Panc1 (cell line): ENCODE results near the gene NELFB. TPM values are rescaled to one million over a fixed set of nuclear protein-coding genes. Genes with fewer than 3 reads are reported as not detected.
"Not testable (repeated sequence)": the region's sequence is repeated elsewhere in the genome, so short reads cannot be mapped to it uniquely, and the experiment has no call there.

ENCODE experiments used
- ATAC-seq: fragments of 200-7000 bp; cut with Tn5 transposase; 2 replicates; pipeline ENCODE4 v1.9.1; 2020; ENCODE audit warnings: mild to moderate bottlenecking, moderate library complexity
- BruUV-seq: library from RNA; stranded (reverse); fragments of 400-500 nt; replicated peaks from 2 replicates; lab custom pipeline; 2021; lab: Mats Ljungman, UMichigan
- CTCF ChIA-PET: fragments of 300-600 bp; sonication (Branson Sonifier 250); formaldehyde crosslinking; loops from one replicate; lab custom pipeline; 2022; ENCODE audit warnings: antibody characterized with exemption; lab: Charles Lee
- POLR2A ChIA-PET: fragments of 300-600 bp; sonication (Branson Sonifier 250); formaldehyde crosslinking; loops from one replicate; lab custom pipeline; 2022; ENCODE audit warnings: antibody characterized with exemption; lab: Charles Lee
- DNase-seq: peaks from one replicate; pipeline ENCODE4 v3.0.0-alpha.2; 2010; ENCODE audit warnings: low read depth, low spot score
- H3K27ac ChIP-seq: 2 replicates; pipeline ENCODE4 v1.5.1; 2011; ENCODE audit warnings: mild to moderate bottlenecking, low read length, inconsistent platforms
- H3K27me3 ChIP-seq: fragments of 200-500 bp; sonication (Bioruptor generic); 2 replicates; pipeline ENCODE4 v1.6.0; 2014; ENCODE audit warnings: low read length, inconsistent platforms; ENCODE audit not compliant: control insufficient read depth, insufficient read depth
- H3K36me3 ChIP-seq: fragments of 200-500 bp; sonication (Bioruptor generic); 2 replicates; pipeline ENCODE4 v1.5.1; 2014; ENCODE audit warnings: inconsistent platforms, mild to moderate bottlenecking, low read length, moderate library complexity; ENCODE audit not compliant: control insufficient read depth, insufficient read depth
- H3K4me1 ChIP-seq: 2 replicates; pipeline ENCODE4 v1.5.1; 2011; ENCODE audit warnings: inconsistent platforms, mild to moderate bottlenecking, low read length, moderate library complexity; ENCODE audit not compliant: control insufficient read depth, insufficient read depth
- H3K4me3 ChIP-seq, 2 experiments: 2 replicates each; pipeline ENCODE4 v1.5.1; 2011 to 2012; ENCODE audit warnings: low read depth in 2 of 2, low read length in 2 of 2, mild to moderate bottlenecking in 2 of 2, inconsistent platforms in 1 of 2, moderate library complexity in 1 of 2
- H3K9me3 ChIP-seq: fragments of 200-500 bp; sonication (Bioruptor generic); 2 replicates; pipeline ENCODE4 v1.5.1; 2014; ENCODE audit warnings: low read depth, mild to moderate bottlenecking, inconsistent platforms, low read length, moderate library complexity; ENCODE audit not compliant: control insufficient read depth, insufficient read depth
- CTCF ChIP-seq: fragments of 450-650 bp; IDR thresholded peaks from 2 replicates; pipeline ENCODE4 v1.5.1; 2017; ENCODE audit warnings: mild to moderate bottlenecking
- POLR2AphosphoS5 ChIP-seq: IDR thresholded peaks from 2 replicates; pipeline ENCODE4 v1.6.1; 2012; ENCODE audit warnings: mild to moderate bottlenecking, low read depth, low read length, moderate library complexity
- REST ChIP-seq, 2 experiments: IDR thresholded peaks; 2 replicates each; pipeline ENCODE4 v1.6.1; 2011 to 2012; ENCODE audit warnings: low read depth in 2 of 2, control low read depth in 1 of 2, low read length in 1 of 2, mild to moderate bottlenecking in 1 of 2, moderate library complexity in 1 of 2; ENCODE audit not compliant: insufficient read depth in 1 of 2
- SIN3A ChIP-seq: IDR thresholded peaks from 2 replicates; pipeline ENCODE4 v1.6.1; 2012; ENCODE audit warnings: low read depth, mild to moderate bottlenecking, low read length, moderate library complexity, borderline replicate concordance; ENCODE audit not compliant: insufficient read depth
- TCF7L2 ChIP-seq: IDR thresholded peaks from 2 replicates; pipeline ENCODE4 v1.6.1; 2011; ENCODE audit warnings: mild to moderate bottlenecking, low read depth, low read length, inconsistent platforms
- in situ Hi-C: cut with HindIII; loops from 2 replicates; pipeline ENCODE4 v1.10.0; 2016; ENCODE audit warnings: low sequenced_read_pairs, low pct_unique_long_range_greater_than_20kb
- intact Hi-C: fragments of 100-400 bp; cut with micrococcal nuclease; formaldehyde crosslinking; loops from one replicate; pipeline ENCODE4 v1.10.0; 2022; ENCODE audit not compliant: unreplicated experiment
- total RNA-seq: library from RNA; stranded (reverse); gene quantifications from one replicate; pipeline ENCODE4 v1.2.1, GENCODE V29; 2021; ENCODE audit not compliant: unreplicated experiment

The NELFB gene
- total RNA-seq, 1 experiment from 2014 or later, result 62.4 TPM

- in situ Hi-C loops, result no loop called here
- H3K27ac ChIP-seq, result 0 out of 2 replicates have a peak overlapping the region, but pooled peaks have one; percentile 82
- TF ChIP-seq SIN3A (no peak), POLR2AphosphoS5 (no peak), TCF7L2 (no peak), CTCF (no peak), REST (IDR thresholded peaks at IDR 0.05; ENCODE audit: insufficient read depth in 1 of 2, low read depth in 2 of 2, low read length in 1 of 2) (no peak)
- DNase-seq, result no peak
- CTCF ChIA-PET, result no interaction called here
- no TSS peak for BruUV-seq
- intact Hi-C loops, result no loop called here
- no peaks in the 10 kb centered on the region for H3K27me3 ChIP-seq
- POLR2A ChIA-PET, result no interaction called here
- peaks cover 3% of the 10 kb centered on the region; the same call in 1 of the 2 replicates for H3K36me3 ChIP-seq
- H3K4me1 ChIP-seq, result peaks cover 16% of the 10 kb centered on the region
- peak overlapping the region; percentile 72 to 78; a peak in 2 of 4 replicates for H3K4me3 ChIP-seq
- ATAC-seq, result no peak
- H3K9me3 ChIP-seq, result no peaks in the 10 kb centered on the region
Observed at GRCh38 chr9:137256856-137257255, 1.7 kb downstream of the NELFB start.

- ATAC-seq, BruUV-seq, H3K4me1 ChIP-seq, H3K27ac ChIP-seq, intact Hi-C loops, DNase-seq, H3K4me3 ChIP-seq, in situ Hi-C loops, H3K9me3 ChIP-seq, H3K27me3 ChIP-seq, H3K36me3 ChIP-seq: not testable (repeated sequence)
- POLR2A ChIA-PET, result interaction anchor here (0.8 kb wide), 1 partner anchor 22 kb away, joined by 3 read pairs; the partner anchor contains the start of gene TUBB4B
- CTCF ChIA-PET, result interaction anchor here (1.0 kb wide), 1 partner anchor 26 kb away, joined by 3 read pairs; no protein-coding TSS in a partner anchor
- TF ChIP-seq CTCF, result peak; percentile 76
Observed at GRCh38 chr9:137262173-137262908, 7.2 kb downstream of the NELFB start.
